Activated B cell treated with CpG ODN at 0.5 μM for 24 hours (primary cell): ENCODE results near the gene C2orf92. TPM values are rescaled to one million over a fixed set of nuclear protein-coding genes. Genes with fewer than 3 reads are reported as not detected.

Experiments used
- ATAC-seq: fragments of 200-7000 bp; cut with Tn5 transposase; one replicate; pipeline ENCODE4 v1.10.0; 2021; ENCODE audit warnings: low read depth, mild to moderate bottlenecking, moderate library complexity
- CTCF ChIA-PET: fragments of 350-600 bp; sonication (Branson Sonifier 250); formaldehyde crosslinking; loops from one replicate; lab custom pipeline; 2021; ENCODE audit warnings: antibody characterized with exemption; lab: Charles Lee
- POLR2A ChIA-PET: fragments of 350-600 bp; sonication (Branson Sonifier 250); formaldehyde crosslinking; loops from one replicate; lab custom pipeline; 2021; ENCODE audit warnings: antibody characterized with exemption; lab: Charles Lee
- DNase-seq: peaks from one replicate; pipeline ENCODE4 v3.0.0; 2022
- H3K27ac Mint-ChIP-seq: one replicate; pipeline ENCODE4 v1.8.0; 2020; ENCODE audit warnings: mixed read lengths
- H3K27me3 Mint-ChIP-seq: one replicate; pipeline ENCODE4 v1.8.0; 2021; ENCODE audit warnings: mixed read lengths
- H3K36me3 Mint-ChIP-seq: one replicate; pipeline ENCODE4 v1.8.0; 2021; ENCODE audit warnings: low read depth, mixed read lengths
- H3K4me1 Mint-ChIP-seq: one replicate; pipeline ENCODE4 v1.8.0; 2021; ENCODE audit warnings: mixed read lengths
- H3K4me3 Mint-ChIP-seq: one replicate; pipeline ENCODE4 v1.8.0; 2020; ENCODE audit warnings: mild to moderate bottlenecking, mixed read lengths
- H3K9me3 Mint-ChIP-seq: one replicate; pipeline ENCODE4 v1.8.0; 2020; ENCODE audit warnings: mixed read lengths
- intact Hi-C: fragments of 100-400 bp; cut with micrococcal nuclease; formaldehyde crosslinking; loops from one replicate; pipeline ENCODE4 v1.15.1; 2024
- total RNA-seq: library from RNA; stranded (reverse); gene quantifications from 2 replicates; pipeline ENCODE4 v1.2.3, GENCODE V29; 2022
- TF ChIP-seq, protein P1 (sequence below): fragments of 200-600 bp; IDR thresholded peaks from one replicate; pipeline ENCODE4 v1.8.0; 2022; ENCODE audit warnings: antibody characterized with exemption, mild to moderate bottlenecking

Gene C2orf92
- total RNA-seq, 1 donor from 2014 or later = 14.4 TPM

DNA sequence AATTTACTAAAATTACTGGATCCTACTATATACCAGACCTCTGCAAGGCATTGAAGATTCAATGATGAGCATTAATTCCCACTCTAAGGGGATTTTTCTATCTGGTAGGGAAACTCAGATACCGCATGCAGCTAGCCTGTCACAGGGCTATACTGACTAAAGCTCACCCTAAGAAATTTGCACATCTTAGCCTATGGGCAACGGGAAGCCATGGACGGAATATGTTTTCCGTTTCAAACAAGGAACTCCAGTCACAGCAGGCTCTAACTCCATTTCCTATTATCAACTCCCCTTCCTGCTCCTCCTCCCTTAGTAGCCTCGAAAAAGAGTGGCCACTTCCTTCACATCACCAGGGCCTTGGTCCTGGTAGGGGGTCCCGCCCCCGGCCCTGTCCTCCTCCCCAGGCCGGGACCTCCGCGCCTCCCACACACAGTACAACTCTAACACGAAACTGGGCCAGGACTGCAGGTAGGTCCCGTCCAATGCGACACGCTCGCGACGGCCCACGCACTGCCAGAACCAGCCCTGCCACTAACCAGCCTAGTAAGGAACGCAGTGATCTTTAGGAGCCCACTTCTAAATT, 24.3 kb upstream of the C2orf92 start:
- DNase-seq (no peak), ATAC-seq (peak; percentile 40)
- H3K4me3 Mint-ChIP-seq = peak overlapping the region; percentile 94
- peak overlapping the region; percentile 94 for H3K27ac Mint-ChIP-seq
- H3K27me3 Mint-ChIP-seq = no peaks in the 10 kb centered on the region
- TF ChIP-seq, protein P1, sequence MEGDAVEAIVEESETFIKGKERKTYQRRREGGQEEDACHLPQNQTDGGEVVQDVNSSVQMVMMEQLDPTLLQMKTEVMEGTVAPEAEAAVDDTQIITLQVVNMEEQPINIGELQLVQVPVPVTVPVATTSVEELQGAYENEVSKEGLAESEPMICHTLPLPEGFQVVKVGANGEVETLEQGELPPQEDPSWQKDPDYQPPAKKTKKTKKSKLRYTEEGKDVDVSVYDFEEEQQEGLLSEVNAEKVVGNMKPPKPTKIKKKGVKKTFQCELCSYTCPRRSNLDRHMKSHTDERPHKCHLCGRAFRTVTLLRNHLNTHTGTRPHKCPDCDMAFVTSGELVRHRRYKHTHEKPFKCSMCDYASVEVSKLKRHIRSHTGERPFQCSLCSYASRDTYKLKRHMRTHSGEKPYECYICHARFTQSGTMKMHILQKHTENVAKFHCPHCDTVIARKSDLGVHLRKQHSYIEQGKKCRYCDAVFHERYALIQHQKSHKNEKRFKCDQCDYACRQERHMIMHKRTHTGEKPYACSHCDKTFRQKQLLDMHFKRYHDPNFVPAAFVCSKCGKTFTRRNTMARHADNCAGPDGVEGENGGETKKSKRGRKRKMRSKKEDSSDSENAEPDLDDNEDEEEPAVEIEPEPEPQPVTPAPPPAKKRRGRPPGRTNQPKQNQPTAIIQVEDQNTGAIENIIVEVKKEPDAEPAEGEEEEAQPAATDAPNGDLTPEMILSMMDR = no peak
- ChIA-PET CTCF (interaction anchor here (0.6 to 2.0 kb wide), 4 partner anchors 18 to 55 kb away, joined by 4 to 18 read pairs (median 10); partner anchors contain the start of gene ACTR1B), POLR2A (interaction anchor here (0.6 to 10.2 kb wide), 7 partner anchors 17 to 839 kb away, joined by 3 to 207 read pairs (median 5); partner anchors contain the start of genes ACTR1B, ANKRD36B and C2orf92)
- intact Hi-C loops = loop anchor here (1.0 to 5.0 kb wide), 4 partner anchors 19 to 1008 kb away; partner anchors contain the start of genes ACTR1B and KANSL3
- H3K4me1 Mint-ChIP-seq = peaks cover 19% of the 10 kb centered on the region
- H3K9me3 Mint-ChIP-seq = no peaks in the 10 kb centered on the region
- H3K36me3 Mint-ChIP-seq = peaks cover 32% of the 10 kb centered on the region

DNA sequence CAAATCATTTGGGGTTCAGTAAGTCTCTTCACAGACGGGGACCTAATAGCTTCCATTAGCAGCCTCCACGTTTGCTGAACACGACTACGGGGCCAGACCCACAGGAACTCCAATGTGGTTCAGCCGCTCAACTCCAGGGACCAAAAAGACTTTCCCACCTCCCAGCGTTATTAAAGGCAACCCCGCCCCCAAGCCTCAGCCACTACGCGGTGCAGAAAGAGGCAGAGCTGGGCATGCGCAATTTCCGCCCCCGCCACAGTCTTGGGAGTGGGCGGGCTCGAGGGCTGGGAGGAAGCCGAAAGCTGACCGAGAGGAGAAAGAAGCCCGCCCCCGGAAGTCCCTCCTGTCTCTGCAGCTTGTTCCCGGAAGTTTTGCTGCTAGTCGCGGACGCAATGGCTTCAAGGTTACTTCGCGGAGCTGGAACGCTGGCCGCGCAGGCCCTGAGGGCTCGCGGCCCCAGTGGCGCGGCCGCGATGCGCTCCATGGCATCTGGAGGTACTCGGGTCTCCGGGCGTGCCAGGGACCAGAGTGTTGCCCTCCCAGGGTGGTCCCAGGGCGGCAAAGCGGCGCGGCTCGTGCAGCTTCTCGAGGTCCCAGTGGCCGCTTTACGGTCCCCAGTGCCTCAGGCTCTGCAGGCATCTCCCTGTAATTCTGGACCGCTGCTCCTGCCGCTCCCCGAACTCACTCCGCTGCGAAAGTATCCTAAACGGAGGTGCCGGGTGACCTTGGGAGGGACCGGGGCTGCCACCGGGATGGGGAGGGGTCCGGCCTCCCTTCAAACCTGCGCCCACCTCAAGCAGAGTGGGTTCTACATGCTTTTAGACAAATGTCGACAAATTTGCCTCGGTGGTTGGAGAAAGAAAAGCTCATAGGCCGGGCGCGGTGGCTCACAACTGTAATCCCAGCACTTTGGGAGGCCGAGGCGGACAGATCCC, 23.6 kb upstream of the C2orf92 start, which contains the start of gene COX5B:
Gene COX5B (plus strand): TSS at position 368 of the 935 bp plus-strand sequence. CDS start 25 bp downstream, at position 393.
- peak; percentile 94 for DNase-seq
- intact Hi-C loops = loop anchor here (1.0 to 5.0 kb wide), 4 partner anchors 18 to 1009 kb away; partner anchors contain the start of genes ACTR1B and KANSL3
- TF ChIP-seq, protein P1 = no peak
- Mint-ChIP-seq H3K36me3 (peaks cover 37% of the 10 kb centered on the region), H3K4me1 (peaks cover 19% of the 10 kb centered on the region), H3K27me3 (no peaks in the 10 kb centered on the region), H3K9me3 (no peaks in the 10 kb centered on the region), H3K4me3 (peak within 1 kb of the TSS; percentile 94), H3K27ac (peak within 1 kb of the TSS; percentile 94)
- ChIA-PET CTCF (interaction anchor here (0.6 to 2.0 kb wide), 5 partner anchors 17 to 55 kb away, joined by 4 to 18 read pairs (median 10); partner anchors contain the start of gene ACTR1B), POLR2A (interaction anchor here (0.7 to 10.2 kb wide), 9 partner anchors 16 to 1691 kb away, joined by 3 to 207 read pairs (median 4); partner anchors contain the start of genes ACTR1B, ANKRD36B, C2orf92 and EIF5B)
- ATAC-seq = peak; percentile 98

DNA sequence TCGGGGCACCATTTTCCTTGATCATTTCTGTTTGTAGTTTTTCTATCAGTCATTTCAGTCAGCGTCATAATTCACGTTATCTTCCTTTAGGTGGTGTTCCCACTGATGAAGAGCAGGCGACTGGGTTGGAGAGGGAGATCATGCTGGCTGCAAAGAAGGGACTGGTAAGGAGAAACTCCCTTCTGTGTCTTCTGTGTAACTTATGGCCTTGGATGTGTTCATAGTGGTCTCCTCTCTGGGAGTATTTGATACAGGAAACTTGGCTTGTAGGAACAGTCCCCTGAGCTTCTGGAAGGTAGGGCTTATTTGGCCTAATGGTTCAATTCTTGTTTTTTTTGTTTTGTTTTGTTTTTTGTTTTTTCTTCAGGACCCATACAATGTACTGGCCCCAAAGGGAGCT, 22.5 kb upstream of the C2orf92 start:
- H3K4me1 Mint-ChIP-seq = peaks cover 19% of the 10 kb centered on the region
- DNase-seq (no peak), ATAC-seq (no peak)
- peak overlapping the region; percentile 94 for H3K27ac Mint-ChIP-seq
- H3K36me3 Mint-ChIP-seq = peaks cover 40% of the 10 kb centered on the region
- POLR2A ChIA-PET = interaction anchor here (0.6 to 10.2 kb wide), 3 partner anchors 15 to 1690 kb away, joined by 3 to 207 read pairs (median 5); partner anchors contain the start of genes ACTR1B, C2orf15, EIF5B and TXNDC9
- CTCF ChIA-PET = interaction anchor here (1.8 to 2.0 kb wide), 3 partner anchors 16 to 56 kb away, joined by 10 to 18 read pairs (median 11); partner anchors contain the start of gene ACTR1B
- H3K27me3 Mint-ChIP-seq = no peaks in the 10 kb centered on the region
- intact Hi-C loops = loop anchor here (5.0 kb wide), 1 partner anchor 1010 kb away; the partner anchor contains the start of gene KANSL3
- H3K4me3 Mint-ChIP-seq = peak overlapping the region; percentile 94
- TF ChIP-seq, protein P1 = no peak
- no peaks in the 10 kb centered on the region for H3K9me3 Mint-ChIP-seq

DNA sequence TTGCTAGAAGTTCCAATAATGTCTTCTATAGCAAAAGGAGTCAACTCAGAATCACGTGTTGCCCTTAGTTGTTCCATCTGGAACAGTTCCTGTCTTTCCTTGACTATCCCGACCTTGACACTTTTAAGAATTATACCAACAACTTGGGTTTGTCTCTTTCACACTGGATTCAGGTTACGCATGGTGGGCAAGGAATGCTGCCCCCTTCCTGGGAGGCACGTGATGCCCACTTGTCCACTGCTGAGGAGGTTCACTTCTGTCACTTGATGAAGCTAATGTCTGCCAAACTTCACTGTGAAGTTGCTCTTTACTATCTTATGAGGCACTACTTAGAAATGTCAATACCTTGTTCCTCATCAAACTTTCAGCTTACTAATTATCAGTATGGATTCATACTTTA, 18.4 kb upstream of the C2orf92 start:
- ChIA-PET POLR2A (interaction anchor here (10.2 kb wide), 1 partner anchor 11 kb away, joined by 207 read pairs; the partner anchor contains the start of gene ACTR1B), CTCF (no interaction called here)
- intact Hi-C loops = no loop called here
- Mint-ChIP-seq H3K27me3 (no peaks in the 10 kb centered on the region), H3K27ac (no peak overlapping the region), H3K9me3 (no peaks in the 10 kb centered on the region), H3K4me1 (peaks cover 11% of the 10 kb centered on the region), H3K4me3 (no peak overlapping the region), H3K36me3 (peaks cover 56% of the 10 kb centered on the region)
- DNase-seq = no peak
- TF ChIP-seq, protein P1 = no peak
- ATAC-seq = no peak
